SU-DHL-6 (cell line): ENCODE results near the gene CMSS1.

ENCODE experiments used
- H2AFZ ChIP-seq: fragments of 200-600 bp; sonication (generic); 2 replicates; pipeline ENCODE4 v1.6.1; 2014; ENCODE audit warnings: low read depth, mild to moderate bottlenecking, moderate library complexity, mixed read lengths, antibody characterized with exemption, low read length; ENCODE audit not compliant: severe bottlenecking
- H3F3A ChIP-seq: fragments of 200-600 bp; shearing (Covaris generic); 2 replicates; pipeline ENCODE4 v1.6.0; 2016; ENCODE audit warnings: antibody characterized with exemption, mild to moderate bottlenecking; ENCODE audit not compliant: insufficient read depth
- H3K27ac ChIP-seq: fragments of 200-600 bp; sonication (generic); 2 replicates; pipeline ENCODE4 v1.5.1; 2016; ENCODE audit warnings: low read depth, mild to moderate bottlenecking, low read length, moderate library complexity, mixed read lengths
- H3K27me3 ChIP-seq: fragments of 200-600 bp; sonication (generic), shearing (Covaris generic); 2 replicates; pipeline ENCODE4 v1.6.0; 2014; ENCODE audit warnings: mild to moderate bottlenecking, low read length
- H3K36me3 ChIP-seq: fragments of 200-600 bp; sonication (generic); 2 replicates; pipeline ENCODE4 v1.6.1; 2014; ENCODE audit warnings: mild to moderate bottlenecking, low read length, mixed read lengths
- H3K4me2 ChIP-seq: fragments of 300-600, 200-600 bp; shearing (Covaris generic), sonication (generic); 2 replicates; pipeline ENCODE4 v1.6.0; 2014; ENCODE audit warnings: low read length, low read depth, mild to moderate bottlenecking; ENCODE audit not compliant: poor library complexity, severe bottlenecking
- H3K4me3 ChIP-seq: fragments of 200-600 bp; sonication (generic); 2 replicates; pipeline ENCODE4 v1.5.1; 2014; ENCODE audit warnings: antibody characterized with exemption, low read length, mild to moderate bottlenecking, mixed read lengths; ENCODE audit not compliant: insufficient read depth, poor library complexity, severe bottlenecking
- H3K79me2 ChIP-seq: fragments of 200-600 bp; sonication (generic); 2 replicates; pipeline ENCODE4 v1.6.1; 2014; ENCODE audit warnings: mild to moderate bottlenecking, low read length, moderate library complexity; ENCODE audit not compliant: insufficient read depth
- H3K9ac ChIP-seq: fragments of 200-600 bp; sonication (generic); 2 replicates; pipeline ENCODE4 v1.7.0; 2014; ENCODE audit warnings: mild to moderate bottlenecking, low read length
- H3K9me2 ChIP-seq: fragments of 200-600 bp; sonication (generic); replicated peaks from 2 replicates; pipeline ENCODE4 v1.6.1; 2014; ENCODE audit warnings: low read length; ENCODE audit not compliant: insufficient read depth
- H3K9me3 ChIP-seq: fragments of 200-600 bp; sonication (generic); 2 replicates; pipeline ENCODE4 v1.6.1; 2014; ENCODE audit warnings: low read length, mixed read lengths; ENCODE audit not compliant: insufficient read depth
- H4K20me1 ChIP-seq: fragments of 200-600 bp; sonication (generic); 2 replicates; pipeline ENCODE4 v1.6.1; 2014; ENCODE audit warnings: low read depth, mild to moderate bottlenecking, antibody characterized with exemption, low read length, moderate library complexity, mixed read lengths
- EZH2phosphoT487 ChIP-seq: fragments of 200-600 bp; sonication (generic), shearing (Covaris generic); conservative IDR thresholded peaks from 2 replicates; pipeline ENCODE4 v1.6.1; 2018; ENCODE audit warnings: mild to moderate bottlenecking, antibody characterized with exemption, low read length, moderate library complexity, mixed read lengths
- TF ChIP-seq, protein P1 (sequence below): fragments of 200-600 bp; sonication (generic); IDR thresholded peaks from one replicate; pipeline ENCODE4 v1.5.1; 2017; ENCODE audit warnings: antibody characterized with exemption, mild to moderate bottlenecking, low read length, moderate library complexity; ENCODE audit not compliant: insufficient read depth, poor library complexity, severe bottlenecking

CMSS1 gene

DNA sequence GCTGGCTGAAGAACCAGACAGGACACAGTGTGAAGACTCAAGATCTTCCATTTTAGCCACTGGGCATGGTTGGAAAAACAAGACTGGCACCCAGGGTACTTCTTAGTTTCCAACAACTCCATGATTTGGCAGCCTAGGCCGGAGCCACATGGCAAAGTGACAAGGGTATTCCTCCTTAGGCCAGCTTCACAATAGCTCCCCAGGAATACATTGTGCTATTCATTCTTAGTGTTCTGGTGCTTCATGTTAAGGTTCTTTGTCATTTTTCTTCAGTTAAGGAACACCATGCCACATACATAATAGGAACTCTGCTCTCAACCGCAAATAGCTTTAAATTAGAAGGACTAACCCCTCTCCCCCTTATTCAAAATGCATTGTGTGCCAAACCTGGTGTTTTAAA lies 304.7 kb downstream of the CMSS1 start:
- H3K9me3 ChIP-seq = no peaks in the 10 kb centered on the region
- no peak overlapping the region for H3K4me2 ChIP-seq
- H3K9ac ChIP-seq = no peak overlapping the region
- H3K36me3 ChIP-seq = no peaks in the 10 kb centered on the region
- H2AFZ ChIP-seq = no peak overlapping the region
- H3K27ac ChIP-seq = no peak overlapping the region
- no peak overlapping the region for H3K4me3 ChIP-seq
- TF ChIP-seq, protein P1, sequence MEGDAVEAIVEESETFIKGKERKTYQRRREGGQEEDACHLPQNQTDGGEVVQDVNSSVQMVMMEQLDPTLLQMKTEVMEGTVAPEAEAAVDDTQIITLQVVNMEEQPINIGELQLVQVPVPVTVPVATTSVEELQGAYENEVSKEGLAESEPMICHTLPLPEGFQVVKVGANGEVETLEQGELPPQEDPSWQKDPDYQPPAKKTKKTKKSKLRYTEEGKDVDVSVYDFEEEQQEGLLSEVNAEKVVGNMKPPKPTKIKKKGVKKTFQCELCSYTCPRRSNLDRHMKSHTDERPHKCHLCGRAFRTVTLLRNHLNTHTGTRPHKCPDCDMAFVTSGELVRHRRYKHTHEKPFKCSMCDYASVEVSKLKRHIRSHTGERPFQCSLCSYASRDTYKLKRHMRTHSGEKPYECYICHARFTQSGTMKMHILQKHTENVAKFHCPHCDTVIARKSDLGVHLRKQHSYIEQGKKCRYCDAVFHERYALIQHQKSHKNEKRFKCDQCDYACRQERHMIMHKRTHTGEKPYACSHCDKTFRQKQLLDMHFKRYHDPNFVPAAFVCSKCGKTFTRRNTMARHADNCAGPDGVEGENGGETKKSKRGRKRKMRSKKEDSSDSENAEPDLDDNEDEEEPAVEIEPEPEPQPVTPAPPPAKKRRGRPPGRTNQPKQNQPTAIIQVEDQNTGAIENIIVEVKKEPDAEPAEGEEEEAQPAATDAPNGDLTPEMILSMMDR = no peak
- no peak for TF ChIP-seq EZH2phosphoT487
- H4K20me1 ChIP-seq = no peaks in the 10 kb centered on the region
- no peaks in the 10 kb centered on the region for H3K9me2 ChIP-seq
- H3F3A ChIP-seq = no peaks in the 10 kb centered on the region
- H3K79me2 ChIP-seq = no peaks in the 10 kb centered on the region
- H3K27me3 ChIP-seq = no peaks in the 10 kb centered on the region

DNA sequence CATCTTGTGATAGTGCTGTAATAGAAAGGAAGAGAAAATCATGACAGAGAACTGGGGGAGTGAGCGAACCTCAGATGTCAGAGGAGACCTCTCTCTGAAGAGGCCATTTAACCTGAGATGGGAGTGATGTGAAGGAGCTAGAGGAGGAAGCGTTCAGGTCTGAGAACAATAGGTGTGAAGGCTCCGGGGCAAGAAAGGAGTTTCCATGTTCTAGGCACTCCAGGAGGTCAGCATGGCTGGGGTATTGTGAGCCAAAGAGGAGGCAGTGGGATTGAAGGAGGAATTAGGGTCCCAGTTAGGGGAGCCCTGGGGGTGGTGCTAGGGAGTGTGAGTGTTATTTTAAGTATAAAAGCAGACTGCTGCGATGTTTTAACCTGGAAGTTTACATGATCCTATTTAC lies 305.4 kb downstream of the CMSS1 start:
- Histone ChIP-seq H2AFZ (no peak overlapping the region), H3K79me2 (no peaks in the 10 kb centered on the region), H3K27me3 (no peaks in the 10 kb centered on the region), H3K4me3 (no peak overlapping the region), H3K36me3 (no peaks in the 10 kb centered on the region), H3K4me2 (no peak overlapping the region), H3K9me2 (no peaks in the 10 kb centered on the region), H3F3A (no peaks in the 10 kb centered on the region), H3K9ac (no peak overlapping the region), H3K9me3 (no peaks in the 10 kb centered on the region), H3K27ac (no peak overlapping the region), H4K20me1 (no peaks in the 10 kb centered on the region)
- no peak for TF ChIP-seq EZH2phosphoT487
- TF ChIP-seq, protein P1 = no peak

DNA sequence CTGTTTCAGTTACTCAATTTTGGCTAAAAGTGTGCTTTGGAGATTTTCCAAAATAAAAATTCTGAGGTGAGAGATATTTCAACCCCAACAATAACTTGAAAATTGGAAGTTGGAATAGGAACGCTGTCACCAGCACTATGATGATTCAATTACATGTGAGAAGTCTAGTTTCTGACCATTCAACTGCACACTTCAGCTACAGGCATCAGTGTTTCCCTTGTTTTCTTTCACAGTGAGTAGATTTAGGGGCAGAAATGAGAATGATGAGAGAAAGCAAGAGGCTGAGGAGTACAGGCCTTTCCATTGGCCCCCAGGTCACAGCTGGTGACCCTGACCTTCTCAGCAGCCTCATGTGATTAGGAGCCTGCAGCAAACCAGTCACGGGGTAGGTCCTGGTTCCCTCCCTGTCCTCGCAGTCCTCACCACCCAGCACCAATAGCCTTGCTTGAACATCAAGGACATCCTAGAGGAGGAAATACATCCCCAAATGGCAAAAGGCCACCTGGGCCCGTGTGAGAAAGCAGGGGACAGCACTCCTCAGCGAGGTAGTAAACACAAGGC lies 306.6 kb downstream of the CMSS1 start:
- Histone ChIP-seq H3K9me3 (no peaks in the 10 kb centered on the region), H3K79me2 (no peaks in the 10 kb centered on the region), H3K9ac (no peak overlapping the region), H3K9me2 (no peaks in the 10 kb centered on the region), H3K27me3 (no peaks in the 10 kb centered on the region), H3F3A (no peaks in the 10 kb centered on the region), H3K36me3 (no peaks in the 10 kb centered on the region), H2AFZ (no peak overlapping the region), H3K4me2 (no peak overlapping the region), H4K20me1 (no peaks in the 10 kb centered on the region), H3K27ac (no peak overlapping the region), H3K4me3 (no peak overlapping the region)
- no peak for TF ChIP-seq EZH2phosphoT487
- TF ChIP-seq, protein P1 = no peak
